Right atrium auricular region (tissue), 2 donors: Measurements from ENCODE around the gene CHAT. TPM values are rescaled to one million over a fixed set of nuclear protein-coding genes. Genes with fewer than 3 reads are reported as not detected.

ENCODE experiments used
- DNase-seq: peaks from one replicate; pipeline ENCODE4 v3.0.0-alpha.2; 2019; ENCODE audit warnings: low spot score
- H3K27ac ChIP-seq, 2 donors: fragments of 200-600 bp; sonication (generic); 1 replicate in 1 of 2; 2 replicates in 1 of 2; pipeline ENCODE4 v1.5.1; 2016 to 2019
- H3K27me3 ChIP-seq, 2 donors: fragments of 200-600 bp; sonication (generic); one replicate each; pipeline versions ENCODE4 v1.5.1 to v1.6.0; 2017 to 2019
- H3K36me3 ChIP-seq: fragments of 200-600 bp; sonication (generic); one replicate; pipeline ENCODE4 v1.5.1; 2016
- H3K4me1 ChIP-seq, 2 donors: fragments of 200-600 bp; sonication (generic); one replicate each; pipeline versions ENCODE4 v1.5.1 to v1.6.0; 2017 to 2019
- H3K4me3 ChIP-seq, 2 donors: fragments of 200-600 bp; sonication (generic); 1 replicate in 1 of 2; 2 replicates in 1 of 2; pipeline ENCODE4 v1.5.1; 2017 to 2019; ENCODE audit warnings: mild to moderate bottlenecking in 1 of 2, moderate library complexity in 1 of 2
- H3K9me3 ChIP-seq, 2 donors: fragments of 200-600 bp; sonication (generic); one replicate each; pipeline ENCODE4 v1.5.1; 2019
- CTCF ChIP-seq, 2 donors: fragments of 200-600 bp; sonication (generic); IDR thresholded peaks; one replicate each; pipeline ENCODE4 v1.5.1; 2019; ENCODE audit warnings: antibody characterized with exemption in 2 of 2
- total RNA-seq, 2 donors: library from RNA; depleted of rRNA; stranded (reverse); fragments of >200 nt; gene quantifications; one replicate each; pipeline ENCODE4 v1.1.0, GENCODE V29; 2016

CHAT gene
- total RNA-seq, 2 donors from 2014 or later, result not detected

- TF ChIP-seq CTCF (IDR thresholded peaks at IDR 0.05), result no peak
- Histone ChIP-seq H3K9me3 (peaks cover 0 to 14% of the 10 kb centered on the region in 2 donors), H3K27ac (no peak overlapping the region), H3K27me3 (no peaks in the 10 kb centered on the region), H3K4me1 (no peaks in the 10 kb centered on the region), H3K36me3 (no peaks in the 10 kb centered on the region), H3K4me3 (no peak overlapping the region)
- DNase-seq, result no peak
These were observed 43.1 kb downstream of the CHAT start for GRCh38 chr10:49656845-49657493.

- no peak for TF ChIP-seq CTCF (IDR thresholded peaks at IDR 0.05)
- Histone ChIP-seq H3K36me3 (no peaks in the 10 kb centered on the region), H3K4me1 (no peaks in the 10 kb centered on the region), H3K27me3 (no peaks in the 10 kb centered on the region), H3K4me3 (no peak overlapping the region), H3K9me3 (peaks cover 0 to 14% of the 10 kb centered on the region in 2 donors), H3K27ac (no peak overlapping the region)
- DNase-seq, result no peak
These were observed 43.8 kb downstream of the CHAT start for GRCh38 chr10:49657606-49658005.

GRCh38 chr10:49661140-49661856 lies 47.5 kb downstream of the CHAT start:
- Histone ChIP-seq H3K4me1 (no peaks in the 10 kb centered on the region), H3K27me3 (no peaks in the 10 kb centered on the region), H3K9me3 (peaks cover 0 to 14% of the 10 kb centered on the region in 2 donors), H3K27ac (no peak overlapping the region), H3K36me3 (no peaks in the 10 kb centered on the region), H3K4me3 (no peak overlapping the region)
- no peak for TF ChIP-seq CTCF (IDR thresholded peaks at IDR 0.05)
- DNase-seq, result no peak

GRCh38 chr10:49662169-49662830 lies 48.5 kb downstream of the CHAT start:
- TF ChIP-seq CTCF (IDR thresholded peaks at IDR 0.05), result no peak
- H3K36me3 ChIP-seq, result no peaks in the 10 kb centered on the region
- H3K4me3 ChIP-seq, result no peak overlapping the region
- H3K27me3 ChIP-seq, result no peaks in the 10 kb centered on the region
- H3K9me3 ChIP-seq, result peaks cover 0 to 14% of the 10 kb centered on the region in 2 donors
- no peaks in the 10 kb centered on the region for H3K4me1 ChIP-seq
- DNase-seq, result no peak
- H3K27ac ChIP-seq, result no peak overlapping the region

GRCh38 chr10:49663596-49663995 lies 49.8 kb downstream of the CHAT start:
- H3K27me3 ChIP-seq, result no peaks in the 10 kb centered on the region
- no peak overlapping the region for H3K4me3 ChIP-seq
- H3K9me3 ChIP-seq, result peaks cover 0 to 14% of the 10 kb centered on the region in 2 donors
- no peak for TF ChIP-seq CTCF (IDR thresholded peaks at IDR 0.05)
- no peaks in the 10 kb centered on the region for H3K36me3 ChIP-seq
- no peaks in the 10 kb centered on the region for H3K4me1 ChIP-seq
- no peak overlapping the region for H3K27ac ChIP-seq
- no peak for DNase-seq
